WTC11 (cell line): ENCODE measurements around the gene DNAJB5. TPM values are rescaled to one million over a fixed set of nuclear protein-coding genes. Genes with fewer than 3 reads are reported as not detected.

Experiments used
- ATAC-seq: fragments of 200-7000 bp; cut with Tn5 transposase; 2 replicates; pipeline ENCODE4 v1.10.0; 2021; ENCODE audit warnings: mild to moderate bottlenecking, moderate library complexity
- CTCF ChIA-PET: fragments of 300-600 bp; sonication (Branson Sonifier 250); formaldehyde crosslinking; loops from one replicate; lab custom pipeline; 2021; ENCODE audit warnings: antibody characterized with exemption; lab: Charles Lee
- POLR2A ChIA-PET: fragments of 350-600 bp; sonication (Branson Sonifier 250); formaldehyde crosslinking; loops from one replicate; lab custom pipeline; 2021; ENCODE audit warnings: antibody characterized with exemption; lab: Charles Lee
- DNase-seq: peaks from one replicate; pipeline ENCODE4 v3.0.0; 2021; ENCODE audit warnings: low spot score
- H3K27ac Mint-ChIP-seq: 2 replicates; pipeline ENCODE4 v1.8.0; 2021; ENCODE audit warnings: mixed read lengths
- H3K27me3 Mint-ChIP-seq: 2 replicates; pipeline ENCODE4 v1.8.0; 2021; ENCODE audit warnings: low read depth, mild to moderate bottlenecking, moderate library complexity, mixed read lengths
- H3K36me3 Mint-ChIP-seq: 2 replicates; pipeline ENCODE4 v1.8.0; 2021; ENCODE audit warnings: mixed read lengths
- H3K4me1 Mint-ChIP-seq: 2 replicates; pipeline ENCODE4 v1.8.0; 2022; ENCODE audit warnings: mixed read lengths
- H3K4me3 Mint-ChIP-seq: 2 replicates; pipeline ENCODE4 v1.8.0; 2021; ENCODE audit warnings: mild to moderate bottlenecking, moderate library complexity, mixed read lengths
- H3K9me3 Mint-ChIP-seq: 2 replicates; pipeline ENCODE4 v1.8.0; 2021; ENCODE audit warnings: mixed read lengths
- ATF6 ChIP-seq: sonication (generic); formaldehyde crosslinking; IDR thresholded peaks from 2 replicates; pipeline ENCODE4 v1.8.1; 2023; ENCODE audit warnings: mild to moderate bottlenecking, missing genetic modification reagents
- CBFB ChIP-seq: sonication (generic); formaldehyde crosslinking; IDR thresholded peaks from 2 replicates; pipeline ENCODE4 v1.8.1; 2022; ENCODE audit warnings: mild to moderate bottlenecking, low read depth, missing genetic modification reagents
- CREM ChIP-seq: sonication (generic); formaldehyde crosslinking; IDR thresholded peaks from 2 replicates; pipeline ENCODE4 v1.8.1; 2022; ENCODE audit warnings: mild to moderate bottlenecking, missing genetic modification reagents, moderate library complexity
- HMGXB4 ChIP-seq: sonication (generic); formaldehyde crosslinking; IDR thresholded peaks from 2 replicates; pipeline ENCODE4 v1.8.1; 2023; ENCODE audit warnings: mild to moderate bottlenecking, moderate library complexity, missing genetic modification reagents
- KAT7 ChIP-seq: sonication (generic); formaldehyde crosslinking; IDR thresholded peaks from 2 replicates; pipeline ENCODE4 v1.8.1; 2023; ENCODE audit warnings: missing genetic modification reagents, mild to moderate bottlenecking, borderline replicate concordance
- NR2C2 ChIP-seq: sonication (generic); formaldehyde crosslinking; IDR thresholded peaks from 2 replicates; pipeline ENCODE4 v1.8.0; 2022; ENCODE audit warnings: mild to moderate bottlenecking, missing genetic modification reagents
- NR3C1 ChIP-seq: sonication (generic); formaldehyde crosslinking; conservative IDR thresholded peaks from 2 replicates; pipeline ENCODE4 v1.8.1; 2023; ENCODE audit warnings: low read depth, mild to moderate bottlenecking, missing genetic modification reagents
- RELA ChIP-seq: sonication (generic); formaldehyde crosslinking; IDR thresholded peaks from 2 replicates; pipeline ENCODE4 v1.8.1; 2022; ENCODE audit warnings: missing genetic modification reagents, mild to moderate bottlenecking, borderline replicate concordance
- RORB ChIP-seq: fragments of 250-450 bp; sonication (Bioruptor Pico); IDR thresholded peaks from 2 replicates; pipeline ENCODE4 v1.9.0; 2021; ENCODE audit warnings: mild to moderate bottlenecking
- SP1 ChIP-seq: sonication (generic); formaldehyde crosslinking; conservative IDR thresholded peaks from 2 replicates; pipeline ENCODE4 v1.8.1; 2022; ENCODE audit warnings: missing genetic modification reagents
- ZNF219 ChIP-seq: sonication (generic); formaldehyde crosslinking; IDR thresholded peaks from 2 replicates; pipeline ENCODE4 v1.8.0; 2023; ENCODE audit warnings: missing genetic modification reagents, mild to moderate bottlenecking, borderline replicate concordance
- total RNA-seq: library from RNA; stranded (reverse); gene quantifications from 3 replicates; pipeline ENCODE4 v1.2.3, GENCODE V29; 2021
- TF ChIP-seq, protein P1 (sequence below): sonication (generic); formaldehyde crosslinking; IDR thresholded peaks from 2 replicates; pipeline ENCODE4 v1.8.1; 2023; ENCODE audit warnings: mild to moderate bottlenecking, missing genetic modification reagents, moderate library complexity
- TF ChIP-seq, protein P2 (sequence below): sonication (generic); formaldehyde crosslinking; conservative IDR thresholded peaks from 2 replicates; pipeline ENCODE4 v1.8.1; 2023; ENCODE audit warnings: mild to moderate bottlenecking, low read depth, missing genetic modification reagents, moderate library complexity
- TF ChIP-seq, protein P3 (sequence below): sonication (generic); formaldehyde crosslinking; conservative IDR thresholded peaks from 2 replicates; pipeline ENCODE4 v1.8.1; 2022; ENCODE audit warnings: mild to moderate bottlenecking, missing genetic modification reagents
- TF ChIP-seq, protein P4 (sequence below): sonication (generic); formaldehyde crosslinking; IDR thresholded peaks from 2 replicates; pipeline ENCODE4 v1.8.1; 2022; ENCODE audit warnings: missing genetic modification reagents, borderline replicate concordance
- TF ChIP-seq, protein P5 (sequence below): sonication (generic); formaldehyde crosslinking; IDR thresholded peaks from 2 replicates; pipeline ENCODE4 v1.8.0; 2022; ENCODE audit warnings: missing genetic modification reagents
- TF ChIP-seq, protein P6 (sequence below): sonication (generic); formaldehyde crosslinking; IDR thresholded peaks from 2 replicates; pipeline ENCODE4 v1.8.1; 2023; ENCODE audit warnings: mild to moderate bottlenecking, missing genetic modification reagents

Gene DNAJB5
- total RNA-seq, 1 experiment from 2014 or later: 30.0 TPM

DNA sequence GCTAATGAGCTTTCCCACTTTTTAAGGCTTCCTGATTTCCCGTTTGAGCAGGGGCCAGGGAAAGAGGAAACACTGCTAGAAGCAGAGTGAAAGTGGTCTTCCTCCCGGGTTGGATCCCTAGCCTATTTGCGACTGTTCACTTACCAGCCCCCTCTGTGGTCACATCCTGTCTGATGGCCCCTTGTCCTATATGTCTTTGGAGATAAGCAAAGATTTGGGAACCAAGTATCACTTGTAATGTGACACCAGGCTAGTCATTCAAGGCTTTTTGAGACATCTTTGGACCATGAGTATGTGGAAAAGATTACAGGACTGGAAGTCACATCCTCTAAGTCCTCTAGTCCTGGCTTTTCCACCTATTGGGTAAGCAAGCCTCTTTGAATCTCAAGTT, 6.1 kb downstream of the DNAJB5 start:
- peaks cover 52% of the 10 kb centered on the region for H3K4me1 Mint-ChIP-seq
- ATAC-seq (no peak), DNase-seq (no peak)
- no peak overlapping the region for H3K4me3 Mint-ChIP-seq
- H3K9me3 Mint-ChIP-seq: no peaks in the 10 kb centered on the region
- TF ChIP-seq CBFB (CRISPR knock-in tag): no peak
- no peak for TF ChIP-seq HMGXB4 (CRISPR knock-in tag)
- TF ChIP-seq, protein P1, sequence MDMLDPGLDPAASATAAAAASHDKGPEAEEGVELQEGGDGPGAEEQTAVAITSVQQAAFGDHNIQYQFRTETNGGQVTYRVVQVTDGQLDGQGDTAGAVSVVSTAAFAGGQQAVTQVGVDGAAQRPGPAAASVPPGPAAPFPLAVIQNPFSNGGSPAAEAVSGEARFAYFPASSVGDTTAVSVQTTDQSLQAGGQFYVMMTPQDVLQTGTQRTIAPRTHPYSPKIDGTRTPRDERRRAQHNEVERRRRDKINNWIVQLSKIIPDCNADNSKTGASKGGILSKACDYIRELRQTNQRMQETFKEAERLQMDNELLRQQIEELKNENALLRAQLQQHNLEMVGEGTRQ: no peak
- no peak for TF ChIP-seq NR2C2 (CRISPR knock-in tag)
- TF ChIP-seq ZNF219 (CRISPR knock-in tag): no peak
- no peak for TF ChIP-seq RELA (CRISPR knock-in tag)
- no peak for TF ChIP-seq KAT7 (CRISPR knock-in tag)
- no peak for TF ChIP-seq SP1 (CRISPR knock-in tag)
- TF ChIP-seq, protein P2, sequence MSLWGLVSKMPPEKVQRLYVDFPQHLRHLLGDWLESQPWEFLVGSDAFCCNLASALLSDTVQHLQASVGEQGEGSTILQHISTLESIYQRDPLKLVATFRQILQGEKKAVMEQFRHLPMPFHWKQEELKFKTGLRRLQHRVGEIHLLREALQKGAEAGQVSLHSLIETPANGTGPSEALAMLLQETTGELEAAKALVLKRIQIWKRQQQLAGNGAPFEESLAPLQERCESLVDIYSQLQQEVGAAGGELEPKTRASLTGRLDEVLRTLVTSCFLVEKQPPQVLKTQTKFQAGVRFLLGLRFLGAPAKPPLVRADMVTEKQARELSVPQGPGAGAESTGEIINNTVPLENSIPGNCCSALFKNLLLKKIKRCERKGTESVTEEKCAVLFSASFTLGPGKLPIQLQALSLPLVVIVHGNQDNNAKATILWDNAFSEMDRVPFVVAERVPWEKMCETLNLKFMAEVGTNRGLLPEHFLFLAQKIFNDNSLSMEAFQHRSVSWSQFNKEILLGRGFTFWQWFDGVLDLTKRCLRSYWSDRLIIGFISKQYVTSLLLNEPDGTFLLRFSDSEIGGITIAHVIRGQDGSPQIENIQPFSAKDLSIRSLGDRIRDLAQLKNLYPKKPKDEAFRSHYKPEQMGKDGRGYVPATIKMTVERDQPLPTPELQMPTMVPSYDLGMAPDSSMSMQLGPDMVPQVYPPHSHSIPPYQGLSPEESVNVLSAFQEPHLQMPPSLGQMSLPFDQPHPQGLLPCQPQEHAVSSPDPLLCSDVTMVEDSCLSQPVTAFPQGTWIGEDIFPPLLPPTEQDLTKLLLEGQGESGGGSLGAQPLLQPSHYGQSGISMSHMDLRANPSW (CRISPR knock-in tag): no peak
- TF ChIP-seq CREM (CRISPR knock-in tag): no peak
- TF ChIP-seq, protein P3, sequence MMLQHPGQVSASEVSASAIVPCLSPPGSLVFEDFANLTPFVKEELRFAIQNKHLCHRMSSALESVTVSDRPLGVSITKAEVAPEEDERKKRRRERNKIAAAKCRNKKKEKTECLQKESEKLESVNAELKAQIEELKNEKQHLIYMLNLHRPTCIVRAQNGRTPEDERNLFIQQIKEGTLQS (CRISPR knock-in tag): no peak
- H3K36me3 Mint-ChIP-seq: peaks cover 34% of the 10 kb centered on the region
- H3K27ac Mint-ChIP-seq: no peak overlapping the region
- H3K27me3 Mint-ChIP-seq: no peaks in the 10 kb centered on the region; the same call in 1 of the 2 replicates
- CTCF ChIA-PET: interaction anchor here (2.1 to 10.1 kb wide), 4 partner anchors 11 to 235 kb away, joined by 12 to 183 read pairs (median 44); a partner anchor contains a TSS
- POLR2A ChIA-PET: no interaction called here

DNA sequence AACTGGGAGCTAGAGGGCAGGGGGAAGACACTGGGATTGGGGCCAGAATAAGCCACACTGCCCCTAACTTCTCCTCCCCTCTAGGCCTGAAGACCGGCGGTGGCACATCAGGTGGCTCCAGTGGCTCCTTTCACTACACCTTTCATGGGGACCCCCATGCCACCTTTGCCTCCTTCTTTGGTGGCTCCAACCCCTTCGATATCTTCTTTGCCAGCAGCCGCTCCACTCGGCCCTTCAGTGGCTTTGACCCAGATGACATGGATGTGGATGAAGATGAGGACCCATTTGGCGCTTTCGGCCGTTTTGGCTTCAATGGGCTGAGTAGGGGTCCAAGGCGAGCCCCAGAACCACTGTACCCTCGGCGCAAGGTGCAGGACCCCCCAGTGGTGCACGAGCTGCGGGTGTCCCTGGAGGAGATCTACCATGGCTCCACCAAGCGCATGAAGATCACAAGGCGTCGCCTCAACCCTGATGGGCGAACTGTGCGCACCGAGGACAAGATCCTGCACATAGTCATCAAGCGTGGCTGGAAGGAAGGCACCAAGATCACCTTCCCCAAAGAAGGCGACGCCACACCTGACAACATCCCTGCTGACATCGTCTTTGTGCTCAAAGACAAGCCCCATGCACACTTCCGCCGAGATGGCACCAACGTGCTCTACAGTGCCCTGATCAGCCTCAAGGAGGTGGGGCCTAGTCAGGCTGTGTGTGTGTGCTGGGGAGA, 6.8 kb downstream of the DNAJB5 start:
- no peak for ATAC-seq
- Mint-ChIP-seq H3K36me3 (peaks cover 34% of the 10 kb centered on the region), H3K4me3 (no peak overlapping the region), H3K4me1 (peaks cover 52% of the 10 kb centered on the region), H3K27me3 (no peaks in the 10 kb centered on the region; the same call in 1 of the 2 replicates), H3K27ac (no peak overlapping the region), H3K9me3 (no peaks in the 10 kb centered on the region)
- ChIA-PET POLR2A (no interaction called here), CTCF (interaction anchor here (2.2 kb wide), 1 partner anchor 55 kb away, joined by 13 read pairs; no protein-coding TSS in a partner anchor)
- no peak for DNase-seq
- TF ChIP-seq, protein P4, sequence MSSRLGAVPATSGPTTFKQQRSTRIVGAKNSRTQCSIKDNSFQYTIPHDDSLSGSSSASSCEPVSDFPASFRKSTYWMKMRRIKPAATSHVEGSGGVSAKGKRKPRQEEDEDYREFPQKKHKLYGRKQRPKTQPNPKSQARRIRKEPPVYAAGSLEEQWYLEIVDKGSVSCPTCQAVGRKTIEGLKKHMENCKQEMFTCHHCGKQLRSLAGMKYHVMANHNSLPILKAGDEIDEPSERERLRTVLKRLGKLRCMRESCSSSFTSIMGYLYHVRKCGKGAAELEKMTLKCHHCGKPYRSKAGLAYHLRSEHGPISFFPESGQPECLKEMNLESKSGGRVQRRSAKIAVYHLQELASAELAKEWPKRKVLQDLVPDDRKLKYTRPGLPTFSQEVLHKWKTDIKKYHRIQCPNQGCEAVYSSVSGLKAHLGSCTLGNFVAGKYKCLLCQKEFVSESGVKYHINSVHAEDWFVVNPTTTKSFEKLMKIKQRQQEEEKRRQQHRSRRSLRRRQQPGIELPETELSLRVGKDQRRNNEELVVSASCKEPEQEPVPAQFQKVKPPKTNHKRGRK (CRISPR knock-in tag): no peak
- TF ChIP-seq, protein P5, sequence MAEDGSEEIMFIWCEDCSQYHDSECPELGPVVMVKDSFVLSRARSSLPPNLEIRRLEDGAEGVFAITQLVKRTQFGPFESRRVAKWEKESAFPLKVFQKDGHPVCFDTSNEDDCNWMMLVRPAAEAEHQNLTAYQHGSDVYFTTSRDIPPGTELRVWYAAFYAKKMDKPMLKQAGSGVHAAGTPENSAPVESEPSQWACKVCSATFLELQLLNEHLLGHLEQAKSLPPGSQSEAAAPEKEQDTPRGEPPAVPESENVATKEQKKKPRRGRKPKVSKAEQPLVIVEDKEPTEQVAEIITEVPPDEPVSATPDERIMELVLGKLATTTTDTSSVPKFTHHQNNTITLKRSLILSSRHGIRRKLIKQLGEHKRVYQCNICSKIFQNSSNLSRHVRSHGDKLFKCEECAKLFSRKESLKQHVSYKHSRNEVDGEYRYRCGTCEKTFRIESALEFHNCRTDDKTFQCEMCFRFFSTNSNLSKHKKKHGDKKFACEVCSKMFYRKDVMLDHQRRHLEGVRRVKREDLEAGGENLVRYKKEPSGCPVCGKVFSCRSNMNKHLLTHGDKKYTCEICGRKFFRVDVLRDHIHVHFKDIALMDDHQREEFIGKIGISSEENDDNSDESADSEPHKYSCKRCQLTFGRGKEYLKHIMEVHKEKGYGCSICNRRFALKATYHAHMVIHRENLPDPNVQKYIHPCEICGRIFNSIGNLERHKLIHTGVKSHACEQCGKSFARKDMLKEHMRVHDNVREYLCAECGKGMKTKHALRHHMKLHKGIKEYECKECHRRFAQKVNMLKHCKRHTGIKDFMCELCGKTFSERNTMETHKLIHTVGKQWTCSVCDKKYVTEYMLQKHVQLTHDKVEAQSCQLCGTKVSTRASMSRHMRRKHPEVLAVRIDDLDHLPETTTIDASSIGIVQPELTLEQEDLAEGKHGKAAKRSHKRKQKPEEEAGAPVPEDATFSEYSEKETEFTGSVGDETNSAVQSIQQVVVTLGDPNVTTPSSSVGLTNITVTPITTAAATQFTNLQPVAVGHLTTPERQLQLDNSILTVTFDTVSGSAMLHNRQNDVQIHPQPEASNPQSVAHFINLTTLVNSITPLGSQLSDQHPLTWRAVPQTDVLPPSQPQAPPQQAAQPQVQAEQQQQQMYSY (CRISPR knock-in tag): no peak
- TF ChIP-seq NR3C1 (CRISPR knock-in tag) (no peak), KAT7 (CRISPR knock-in tag) (no peak), ATF6 (no peak), RORB (CRISPR knock-in tag) (no peak)
- TF ChIP-seq, protein P6, sequence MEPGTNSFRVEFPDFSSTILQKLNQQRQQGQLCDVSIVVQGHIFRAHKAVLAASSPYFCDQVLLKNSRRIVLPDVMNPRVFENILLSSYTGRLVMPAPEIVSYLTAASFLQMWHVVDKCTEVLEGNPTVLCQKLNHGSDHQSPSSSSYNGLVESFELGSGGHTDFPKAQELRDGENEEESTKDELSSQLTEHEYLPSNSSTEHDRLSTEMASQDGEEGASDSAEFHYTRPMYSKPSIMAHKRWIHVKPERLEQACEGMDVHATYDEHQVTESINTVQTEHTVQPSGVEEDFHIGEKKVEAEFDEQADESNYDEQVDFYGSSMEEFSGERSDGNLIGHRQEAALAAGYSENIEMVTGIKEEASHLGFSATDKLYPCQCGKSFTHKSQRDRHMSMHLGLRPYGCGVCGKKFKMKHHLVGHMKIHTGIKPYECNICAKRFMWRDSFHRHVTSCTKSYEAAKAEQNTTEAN: no peak
- TF ChIP-seq, protein P1: no peak
